GM19240 (cell line): ENCODE data around the gene CCDC86.
"Not testable (repeated sequence)": the region's sequence is repeated elsewhere in the genome, so short reads cannot be mapped to it uniquely, and the experiment has no call there.

Source experiments
- DNase-seq: peaks from one replicate; pipeline ENCODE4 v3.0.0; 2011; ENCODE audit warnings: low spot score; ENCODE audit not compliant: insufficient read length

The CCDC86 gene, protein sequence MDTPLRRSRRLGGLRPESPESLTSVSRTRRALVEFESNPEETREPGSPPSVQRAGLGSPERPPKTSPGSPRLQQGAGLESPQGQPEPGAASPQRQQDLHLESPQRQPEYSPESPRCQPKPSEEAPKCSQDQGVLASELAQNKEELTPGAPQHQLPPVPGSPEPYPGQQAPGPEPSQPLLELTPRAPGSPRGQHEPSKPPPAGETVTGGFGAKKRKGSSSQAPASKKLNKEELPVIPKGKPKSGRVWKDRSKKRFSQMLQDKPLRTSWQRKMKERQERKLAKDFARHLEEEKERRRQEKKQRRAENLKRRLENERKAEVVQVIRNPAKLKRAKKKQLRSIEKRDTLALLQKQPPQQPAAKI

GRCh38 chr11:60841797-60842667 is at the start of gene CCDC86:
Gene CCDC86 (plus strand): TSS chr11:60842113. CDS start chr11:60842125, 12 bp downstream.
- peak; percentile 99 for DNase-seq

DNA sequence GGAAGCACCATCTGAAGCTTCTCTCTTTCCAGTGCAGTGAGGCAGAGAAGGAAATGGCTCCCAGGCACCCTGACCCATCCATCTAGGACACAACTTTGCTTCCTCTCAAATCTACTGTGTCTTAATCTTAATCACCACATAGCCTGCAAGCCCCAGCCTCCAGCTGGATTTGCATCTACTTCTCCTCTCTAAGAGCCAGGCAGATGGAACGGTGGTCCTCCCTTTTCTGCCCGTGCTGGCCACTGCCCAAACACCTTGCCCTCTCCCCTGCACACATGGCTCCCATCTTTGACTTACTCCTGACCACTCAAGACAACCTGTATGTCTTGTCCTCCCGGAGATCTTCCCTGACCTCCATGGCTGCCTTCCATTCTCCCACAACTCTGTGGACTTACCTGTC is 49.4 kb upstream of the CCDC86 start:
- DNase-seq = no peak

DNA sequence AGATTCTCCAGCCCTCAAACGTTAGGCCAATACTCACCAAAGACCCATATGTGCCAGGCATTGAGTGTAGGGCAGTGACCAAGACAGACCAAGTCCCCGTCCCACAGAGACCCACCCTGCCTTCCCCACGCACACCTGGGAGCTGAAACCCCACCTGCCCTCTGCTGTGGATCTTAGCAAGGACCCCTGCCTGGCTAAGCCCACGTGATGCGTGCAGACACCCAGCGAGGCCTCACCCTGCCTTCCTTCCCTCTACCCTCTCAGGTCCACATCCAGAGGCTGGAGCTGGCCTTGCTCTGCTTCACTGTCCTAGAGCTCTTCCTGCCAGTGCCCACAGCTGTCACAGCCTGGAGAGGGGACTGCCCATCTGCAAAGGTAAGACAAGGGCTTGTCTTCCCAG is 46.6 kb upstream of the CCDC86 start:
- no peak for DNase-seq

DNA sequence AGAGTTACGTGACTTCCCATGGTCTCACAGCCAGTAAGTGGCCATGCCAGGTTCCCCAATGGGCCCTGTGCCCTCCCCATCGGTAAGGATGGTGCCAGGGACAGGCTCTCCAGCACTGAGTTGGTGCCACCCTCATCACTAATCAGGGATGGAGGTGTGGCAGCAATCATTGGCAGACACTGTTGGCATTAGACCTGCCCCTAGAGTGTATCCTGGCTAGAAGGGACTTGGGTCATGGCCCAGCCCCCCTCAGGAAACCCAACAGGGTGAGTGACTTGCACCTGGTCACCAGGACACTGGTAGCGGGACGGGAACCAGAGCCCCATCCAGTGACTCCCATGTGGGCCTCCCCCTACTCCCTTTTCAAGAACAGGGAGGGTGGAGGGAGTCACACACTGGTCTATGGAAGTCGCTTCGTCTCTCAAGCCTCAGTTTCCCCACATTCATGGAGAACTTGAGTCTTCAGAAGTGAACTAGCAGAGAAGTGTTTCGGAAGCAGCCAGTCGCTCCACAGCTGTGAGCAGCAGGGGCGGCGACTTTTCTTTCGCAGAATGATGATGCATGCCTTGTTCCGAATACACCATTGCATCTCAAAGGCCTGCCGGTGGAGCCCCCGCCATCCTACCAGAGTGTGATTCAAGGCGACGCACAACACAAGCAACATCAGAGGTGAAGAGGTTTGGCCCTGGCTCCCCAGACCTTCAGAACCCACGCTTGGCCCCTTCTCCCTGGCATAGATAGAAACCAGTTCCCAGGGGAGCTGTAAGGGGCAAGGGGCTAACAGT is 43.9 kb upstream of the CCDC86 start:
- no peak for DNase-seq

GRCh38 chr11:60798631-60799030 is 43.3 kb upstream of the CCDC86 start:
- no peak for DNase-seq

DNA sequence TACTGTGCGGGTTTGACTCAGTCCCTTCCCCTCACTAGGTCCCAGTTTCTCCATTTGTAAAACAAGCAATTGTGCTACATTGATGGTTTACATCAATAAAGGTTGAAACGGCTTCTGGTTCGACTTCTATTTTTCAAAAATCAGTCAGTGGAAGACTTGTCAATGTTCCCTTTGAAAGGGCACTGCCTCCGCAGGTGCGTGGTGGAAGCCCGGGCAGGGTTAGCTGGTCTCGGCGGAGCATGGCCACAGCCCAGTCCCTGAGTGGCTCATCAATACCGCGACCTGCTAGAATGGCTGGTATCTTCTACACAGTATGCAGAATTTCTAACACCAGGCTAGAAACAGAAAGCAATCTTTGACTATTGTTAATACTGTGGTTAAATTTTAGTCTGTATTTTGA is 40.7 kb upstream of the CCDC86 start:
- no peak for DNase-seq

GRCh38 chr11:60803273-60803936 is 38.5 kb upstream of the CCDC86 start:
- no peak for DNase-seq

- DNase-seq = no peak
Measured at GRCh38 chr11:60809249-60809648, 32.7 kb upstream of the CCDC86 start.

DNA sequence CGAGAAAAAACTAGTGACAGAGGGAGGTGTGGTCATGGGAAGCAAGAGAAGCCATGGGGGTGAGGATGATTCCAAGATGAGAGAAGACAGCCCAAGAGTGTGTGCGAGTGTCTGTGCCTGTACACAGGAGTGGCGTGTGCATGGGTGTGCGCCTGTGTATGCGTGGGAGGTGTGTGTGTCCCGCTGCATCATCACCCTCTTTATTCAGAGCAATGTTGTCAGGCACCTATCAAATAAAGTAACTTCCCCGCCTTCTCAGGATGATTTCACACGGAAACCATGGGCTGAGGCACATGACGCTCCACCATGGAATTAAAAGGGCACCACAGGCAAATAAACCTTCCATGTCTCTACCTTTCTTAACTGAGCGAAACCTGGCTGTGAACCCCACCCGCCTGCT is 32.2 kb upstream of the CCDC86 start:
- DNase-seq = no peak

DNA sequence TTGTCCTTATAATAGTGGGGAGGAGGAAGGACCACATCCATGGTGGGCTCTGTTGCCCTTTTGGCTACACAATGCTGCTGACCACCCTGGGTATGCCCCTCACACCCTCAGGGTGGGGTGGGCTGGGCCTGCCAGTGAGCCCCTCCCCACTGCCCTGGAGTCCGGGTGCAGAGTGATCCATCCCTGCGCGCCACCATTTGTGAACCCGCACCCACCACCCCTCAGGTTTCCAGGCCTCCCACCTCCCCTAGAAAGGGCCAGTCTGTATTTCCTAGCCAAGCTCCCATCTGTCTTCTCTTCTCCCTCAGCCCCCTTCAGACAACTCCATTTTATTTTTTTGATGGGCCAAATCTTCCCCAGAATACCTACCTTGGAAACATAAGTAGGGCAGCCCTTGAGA is 31.8 kb upstream of the CCDC86 start:
- no peak for DNase-seq

DNA sequence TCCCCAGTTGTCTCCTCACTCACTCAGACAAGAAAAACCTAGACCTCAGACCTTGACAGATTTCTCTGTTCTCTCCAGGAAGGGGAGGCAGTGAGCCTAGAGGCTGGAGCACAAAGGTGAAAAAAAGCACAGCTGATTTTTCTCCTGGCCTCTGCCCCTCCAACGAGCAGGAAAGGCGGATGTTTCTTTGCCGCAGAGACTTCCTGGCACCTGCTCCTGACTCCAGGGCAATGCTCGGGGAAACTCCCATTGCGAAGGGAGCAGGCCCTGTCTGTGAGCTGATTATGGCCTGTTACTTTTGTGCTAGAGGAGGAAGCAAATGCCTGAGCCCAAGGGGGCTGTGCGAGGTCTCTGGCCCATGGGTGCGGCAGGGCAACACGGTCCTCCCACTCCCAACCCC is 31.3 kb upstream of the CCDC86 start:
- DNase-seq = no peak

DNA sequence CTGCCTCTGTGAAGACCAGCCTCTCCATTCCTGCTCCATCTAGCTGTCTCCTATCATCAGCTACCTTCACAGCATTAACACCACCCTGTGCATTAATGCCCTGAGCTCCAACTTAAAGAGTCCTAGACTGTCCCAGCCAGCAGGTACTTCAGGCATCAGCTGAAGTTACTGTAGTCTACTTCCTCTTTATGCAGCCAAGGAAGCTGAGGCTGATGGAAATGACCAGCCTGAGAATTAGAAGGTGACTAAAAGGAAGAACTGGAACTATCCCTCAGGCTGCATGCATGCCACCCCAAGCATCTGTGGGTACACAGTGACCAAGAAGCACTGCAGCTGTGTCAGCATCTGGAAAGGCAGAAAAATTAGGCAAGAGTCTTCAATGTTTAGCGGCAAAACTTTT is 28.6 kb upstream of the CCDC86 start:
- no peak for DNase-seq

DNA sequence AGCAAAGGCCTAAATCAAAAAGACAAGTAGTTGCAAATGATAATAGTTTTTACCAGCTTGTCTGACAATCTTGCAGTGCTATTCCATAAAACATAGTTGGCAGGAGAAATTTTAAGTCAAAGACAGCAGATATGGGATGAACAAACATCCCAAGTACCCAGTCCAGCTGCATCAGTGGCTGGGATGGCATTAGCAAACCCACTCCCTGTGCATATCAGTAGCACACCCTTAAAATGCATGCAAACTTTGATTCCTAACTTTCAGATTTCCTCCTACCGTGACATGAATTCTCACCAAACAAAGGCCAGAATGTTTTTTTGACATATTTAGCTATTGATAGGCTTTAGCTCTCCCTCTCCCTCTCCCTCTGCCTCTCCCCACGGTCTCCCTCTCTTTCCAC is 27.8 kb upstream of the CCDC86 start:
- no peak for DNase-seq

- no peak for DNase-seq
Measured at GRCh38 chr11:60816590-60817157, 25.2 kb upstream of the CCDC86 start.

DNA sequence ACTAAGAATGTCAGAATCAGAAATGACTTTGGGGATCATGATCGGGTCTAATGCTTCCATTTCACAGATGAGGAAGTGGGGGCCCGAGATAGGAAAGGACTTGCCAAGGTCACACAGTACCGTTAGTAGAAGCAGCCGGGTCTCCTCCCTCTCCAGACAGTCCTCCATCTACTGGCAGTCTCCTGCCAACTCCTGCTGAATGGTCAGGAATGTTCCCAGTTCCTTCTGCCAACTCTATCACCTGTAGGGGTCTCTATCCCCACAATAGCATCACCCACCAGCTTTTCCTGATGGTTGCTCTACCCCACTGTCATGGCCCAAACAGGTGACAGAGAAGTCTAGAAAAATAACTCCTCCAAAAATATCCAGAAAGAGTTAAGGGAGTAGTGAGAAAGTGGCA is 23.9 kb upstream of the CCDC86 start:
- DNase-seq = no peak

GRCh38 chr11:60821827-60822599 is 19.9 kb upstream of the CCDC86 start:
- no peak for DNase-seq

- not testable (repeated sequence) for DNase-seq
Measured at GRCh38 chr11:60823745-60824306, 18.1 kb upstream of the CCDC86 start.

DNA sequence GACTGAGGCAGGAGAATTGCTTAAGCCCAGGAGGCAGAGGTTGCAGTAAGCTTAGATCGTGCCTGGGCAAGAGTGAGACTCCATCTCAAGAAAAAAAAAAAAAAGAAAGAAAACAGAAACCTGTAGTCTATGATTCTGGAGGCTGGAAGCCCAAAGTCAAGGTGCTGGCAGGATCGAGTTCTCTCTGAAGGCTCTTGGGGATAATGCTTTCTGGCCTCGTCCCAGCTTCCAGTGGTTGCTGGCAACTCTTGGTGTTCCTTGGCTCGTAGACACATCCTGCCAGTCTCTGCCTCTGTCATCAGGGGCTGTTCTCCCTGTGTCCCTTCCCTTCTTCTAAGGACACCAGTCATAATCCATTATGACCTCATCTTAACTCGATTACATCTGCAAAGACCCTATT is 16.8 kb upstream of the CCDC86 start:
- no peak for DNase-seq

GRCh38 chr11:60825790-60826189 is 16.1 kb upstream of the CCDC86 start:
- no peak for DNase-seq
